Erythroblast (primary cell): ENCODE results near the gene ARFGAP3.

Source experiments
- GATA1 ChIP-seq: IDR thresholded peaks from 2 replicates; pipeline ENCODE4 v1.6.1; 2011; ENCODE audit warnings: low read depth, mild to moderate bottlenecking, control low read depth, low read length, moderate library complexity
- POLR2A ChIP-seq: IDR thresholded peaks from 2 replicates; pipeline ENCODE4 v1.6.1; 2011; ENCODE audit warnings: mild to moderate bottlenecking, low read length

GRCh38 chr22:42837556-42837955 lies 19.5 kb downstream of the ARFGAP3 start:
- TF ChIP-seq POLR2A, result no peak
- no peak for TF ChIP-seq GATA1
